Activated CD8-positive, alpha-beta memory T cell treated with anti-CD3 and anti-CD28 coated beads for 36 hours (primary cell): ENCODE data around the gene CTBP2. TPM values are rescaled to one million over a fixed set of nuclear protein-coding genes. Genes with fewer than 3 reads are reported as not detected.
"Not testable (repeated sequence)": the region's sequence is repeated elsewhere in the genome, so short reads cannot be mapped to it uniquely, and the experiment has no call there.

Experiments
- CTCF ChIA-PET: fragments of 350-600 bp; sonication (Branson Sonifier 250); formaldehyde crosslinking; loops from one replicate; lab custom pipeline; 2021; ENCODE audit warnings: antibody characterized with exemption; lab: Charles Lee
- POLR2A ChIA-PET: fragments of 350-600 bp; sonication (Branson Sonifier 250); formaldehyde crosslinking; loops from one replicate; lab custom pipeline; 2021; ENCODE audit warnings: antibody characterized with exemption; lab: Charles Lee
- total RNA-seq, 2 experiments: library from RNA; stranded (reverse); gene quantifications; one replicate each; pipeline ENCODE4 v1.2.3, GENCODE V29; 2021

The CTBP2 gene
- total RNA-seq, 2 experiments from 2014 or later: 0.99 to 1.2 TPM

DNA sequence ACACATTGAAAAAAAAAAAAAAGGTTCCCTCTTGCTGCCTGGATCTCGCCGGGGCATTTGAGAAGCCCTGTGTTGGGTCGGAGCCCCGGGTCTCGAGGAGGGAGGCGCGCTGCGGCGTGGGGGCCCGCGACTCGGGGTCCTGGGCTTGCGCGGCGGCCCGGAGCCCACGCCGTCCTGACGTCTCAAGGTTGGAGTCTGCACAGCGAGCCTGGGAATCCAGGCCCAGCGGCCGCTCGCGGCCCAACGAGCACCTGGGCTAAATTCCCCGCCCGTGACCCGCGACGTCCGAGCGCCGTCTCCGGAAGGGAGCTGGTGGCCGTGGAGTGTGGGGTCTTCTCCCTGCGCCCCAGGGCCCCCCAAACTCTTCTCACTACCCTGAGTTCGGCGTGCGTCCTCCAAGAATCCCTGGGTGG, 1.4 kb upstream of the CTBP2 start:
- ChIA-PET CTCF (no interaction called here), POLR2A (no interaction called here)

DNA sequence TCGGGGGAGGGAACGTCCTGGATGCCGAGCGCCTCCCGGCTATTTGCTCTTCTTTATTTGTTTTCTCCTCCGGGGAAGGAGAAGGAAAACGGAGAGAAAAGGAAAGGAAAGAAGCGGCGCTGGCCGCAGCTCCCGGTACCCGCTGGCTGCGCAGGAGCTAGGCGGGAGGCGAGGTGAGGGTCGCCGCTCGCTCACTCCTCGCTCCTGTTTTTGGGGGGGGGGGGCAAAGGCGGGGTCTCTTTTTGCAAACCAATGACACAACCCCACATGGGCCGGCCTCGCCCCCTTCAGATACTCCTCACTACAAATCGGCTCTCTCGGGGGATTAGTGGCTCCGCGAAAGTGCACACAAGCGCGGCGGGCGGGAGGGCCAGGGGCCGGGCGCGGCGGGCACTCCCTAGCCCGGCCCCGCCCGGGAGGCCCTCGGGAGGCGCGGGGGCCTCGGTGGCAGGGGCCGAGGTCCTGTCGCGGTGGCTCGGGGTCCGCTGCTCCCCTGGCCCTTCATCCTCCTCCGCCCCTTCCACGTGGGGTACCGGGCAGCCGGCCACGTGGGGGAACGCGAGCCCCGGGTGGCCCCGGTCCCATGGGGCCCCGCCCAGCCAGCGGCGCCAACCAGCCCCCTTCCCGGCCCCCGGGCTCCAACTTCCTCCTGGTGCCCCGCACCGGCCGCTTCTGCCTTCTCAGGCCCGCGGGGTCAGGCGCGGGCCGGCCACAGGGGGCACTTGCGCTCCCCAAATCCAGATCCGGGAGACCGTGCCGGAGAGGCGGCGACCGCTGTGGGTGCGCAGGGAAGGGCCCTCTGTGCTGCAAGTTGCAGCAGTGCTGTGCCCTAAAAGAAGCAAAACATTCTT, 718 bp upstream of the CTBP2 start:
- ChIA-PET POLR2A (interaction anchor here (0.6 kb wide), 1 partner anchor 742 kb away, joined by 7 read pairs; the partner anchor contains the start of gene OAT), CTCF (no interaction called here)

DNA sequence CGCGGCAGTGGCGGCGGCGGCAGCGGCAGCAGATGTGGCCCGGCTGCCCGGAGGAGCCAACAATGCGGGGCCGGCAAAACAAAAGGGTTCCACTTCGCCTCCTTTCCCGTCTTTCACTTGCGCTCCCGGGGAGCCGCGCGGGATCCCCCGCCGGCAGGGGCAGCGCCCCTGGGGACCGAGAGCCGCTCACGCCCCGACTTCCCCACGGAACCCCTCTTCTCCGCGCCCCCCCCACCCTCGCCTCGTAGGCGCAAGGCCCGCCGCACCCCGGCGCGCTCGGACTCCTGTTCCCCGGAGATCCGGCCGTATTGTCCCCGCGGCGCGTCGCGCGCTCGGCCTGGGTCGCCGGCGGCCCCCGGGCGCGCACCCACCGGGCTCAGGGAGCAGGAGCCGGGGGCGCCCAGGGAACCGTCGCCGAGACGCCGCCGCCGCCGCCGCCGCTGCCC, 854 bp downstream of the CTBP2 start:
- CTCF ChIA-PET: no interaction called here
- POLR2A ChIA-PET: no interaction called here

DNA sequence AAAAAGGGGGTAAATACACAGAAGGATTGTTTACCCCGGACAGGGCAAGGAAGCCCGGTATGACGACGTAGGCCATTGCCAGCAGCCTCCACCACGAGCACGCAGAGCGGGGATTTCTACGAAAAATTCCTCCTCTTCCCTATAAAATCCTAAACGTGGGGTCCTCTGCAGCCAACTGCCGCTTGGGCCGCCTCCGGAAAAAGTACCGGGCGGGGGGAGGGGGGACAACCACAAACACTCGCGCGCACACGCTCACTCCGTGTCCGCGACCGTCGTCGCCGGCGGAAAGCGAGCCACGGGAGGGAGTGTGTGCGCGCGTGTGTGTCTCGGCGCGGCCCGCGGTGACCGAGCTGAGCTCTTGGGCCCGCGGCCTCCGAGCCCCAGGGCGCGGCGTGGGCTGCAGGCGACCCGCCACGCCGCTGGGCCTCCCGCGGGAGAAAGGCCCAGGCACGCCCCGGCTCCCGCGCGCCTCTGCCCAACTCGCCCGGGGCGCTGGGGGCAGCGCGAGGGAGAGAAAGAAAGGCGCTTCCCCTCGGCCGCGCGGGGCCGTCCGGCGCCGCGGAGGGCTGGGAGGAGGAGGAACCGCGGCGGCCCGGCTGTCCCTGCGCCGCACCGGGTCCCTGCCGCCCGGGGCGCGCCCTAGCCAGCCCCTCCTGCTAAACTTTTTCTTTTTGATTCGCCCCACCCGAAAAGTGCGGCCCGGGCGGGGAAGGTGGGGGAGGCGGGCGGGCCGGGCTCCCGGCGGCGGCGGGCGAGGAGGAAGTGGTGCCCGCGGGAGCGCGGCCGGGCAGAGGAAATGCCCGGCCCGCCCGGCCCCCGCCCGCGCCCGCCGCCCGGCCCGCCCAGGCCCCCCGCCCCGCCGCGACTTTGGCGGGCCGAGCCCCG, 1.5 kb downstream of the CTBP2 start:
- CTCF ChIA-PET: no interaction called here
- POLR2A ChIA-PET: no interaction called here

DNA sequence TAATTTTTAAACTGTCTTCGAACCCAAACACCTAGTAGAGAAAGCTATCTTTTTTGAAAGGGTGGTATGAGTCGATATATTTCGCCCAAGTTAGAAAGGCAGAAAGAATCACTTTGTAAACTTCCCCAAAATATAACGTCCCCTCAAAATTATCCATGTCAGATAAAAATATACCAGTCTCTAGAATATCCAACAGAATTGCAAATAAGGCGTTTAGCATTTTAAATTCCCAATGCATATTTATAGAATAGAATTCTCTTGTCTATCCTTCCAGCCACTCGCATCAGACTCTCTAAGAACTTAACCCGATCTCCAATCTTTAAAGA, 2.1 kb downstream of the CTBP2 start:
- POLR2A ChIA-PET: no interaction called here
- CTCF ChIA-PET: no interaction called here

DNA sequence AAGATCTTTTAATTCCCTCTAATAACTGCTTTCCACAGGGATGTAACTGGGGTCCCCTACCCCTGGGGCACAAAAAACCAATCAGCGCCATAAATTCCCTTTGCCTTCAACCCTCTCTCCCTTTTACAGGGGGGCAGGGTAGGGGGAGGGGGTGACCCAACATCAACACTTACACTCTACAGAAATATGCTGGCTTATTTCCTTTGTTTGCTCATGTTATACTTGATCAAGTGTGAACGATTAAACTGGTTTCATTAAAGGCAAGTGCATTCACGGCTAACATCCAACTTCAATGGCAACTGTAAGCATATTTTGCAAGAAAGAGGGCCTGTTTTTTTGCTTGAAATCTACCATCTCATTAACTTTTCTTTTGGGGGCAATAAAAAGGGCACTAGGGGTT, 2.9 kb downstream of the CTBP2 start:
- CTCF ChIA-PET: interaction anchor here (0.7 kb wide), 1 partner anchor 107 kb away, joined by 4 read pairs; no protein-coding TSS in a partner anchor
- POLR2A ChIA-PET: interaction anchor here (0.7 kb wide), 1 partner anchor 234 kb away, joined by 5 read pairs; no protein-coding TSS in a partner anchor

DNA sequence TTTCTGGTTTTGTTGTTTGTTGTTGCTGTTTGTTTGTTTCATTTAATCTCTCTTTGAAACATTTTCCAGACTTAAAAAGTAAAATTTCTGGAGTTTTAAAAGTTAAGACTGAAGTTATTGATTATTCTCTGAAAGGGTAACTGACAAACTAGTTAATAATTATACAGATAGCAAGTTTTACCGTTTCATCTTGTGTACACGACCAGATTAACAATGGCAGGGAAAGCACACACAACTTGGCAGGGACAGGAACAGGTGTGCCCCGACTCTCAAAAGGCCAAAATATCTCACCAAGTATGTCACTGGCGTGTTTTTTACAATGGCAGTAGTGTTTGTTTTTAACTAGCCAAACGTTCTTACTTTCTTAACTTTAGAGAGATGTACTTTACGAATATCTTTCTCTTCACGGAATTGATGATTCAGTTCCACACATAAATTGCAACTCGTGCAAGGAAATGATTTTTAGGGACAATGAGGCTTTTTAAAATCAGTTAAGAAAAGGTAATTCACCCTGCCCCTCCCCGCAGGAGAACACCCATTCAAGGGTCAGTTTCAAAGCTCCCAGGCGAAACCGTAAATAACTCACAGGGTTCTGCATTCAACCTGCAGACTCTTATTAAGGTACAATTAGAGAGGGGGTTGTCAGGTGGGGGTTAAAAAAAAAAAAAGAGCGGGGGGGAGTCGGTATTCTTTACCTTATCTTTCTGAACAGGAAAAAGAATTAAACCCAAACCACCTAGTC, 3.5 kb downstream of the CTBP2 start:
- ChIA-PET POLR2A (interaction anchor here (0.7 kb wide), 1 partner anchor 234 kb away, joined by 5 read pairs; no protein-coding TSS in a partner anchor), CTCF (no interaction called here)

DNA sequence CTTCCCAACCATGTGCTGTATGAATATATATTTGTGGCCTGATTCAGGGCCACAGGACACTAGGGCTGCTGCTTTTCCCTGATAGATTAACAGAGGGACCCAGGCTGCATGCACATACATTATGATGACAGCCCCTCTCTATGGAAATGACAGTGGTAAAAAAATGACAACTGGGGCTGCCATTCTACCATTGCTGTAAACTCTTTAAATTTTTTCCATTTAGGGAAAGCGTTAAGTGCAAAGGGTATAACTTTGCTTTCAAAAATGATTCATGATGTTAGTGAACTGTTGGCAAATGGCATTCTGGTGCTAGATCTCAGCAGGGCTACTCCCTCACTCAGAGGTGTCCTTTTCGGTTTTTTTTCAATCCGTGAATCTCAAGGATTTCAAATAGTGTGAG, 4.2 kb downstream of the CTBP2 start:
- CTCF ChIA-PET: no interaction called here
- POLR2A ChIA-PET: no interaction called here

DNA sequence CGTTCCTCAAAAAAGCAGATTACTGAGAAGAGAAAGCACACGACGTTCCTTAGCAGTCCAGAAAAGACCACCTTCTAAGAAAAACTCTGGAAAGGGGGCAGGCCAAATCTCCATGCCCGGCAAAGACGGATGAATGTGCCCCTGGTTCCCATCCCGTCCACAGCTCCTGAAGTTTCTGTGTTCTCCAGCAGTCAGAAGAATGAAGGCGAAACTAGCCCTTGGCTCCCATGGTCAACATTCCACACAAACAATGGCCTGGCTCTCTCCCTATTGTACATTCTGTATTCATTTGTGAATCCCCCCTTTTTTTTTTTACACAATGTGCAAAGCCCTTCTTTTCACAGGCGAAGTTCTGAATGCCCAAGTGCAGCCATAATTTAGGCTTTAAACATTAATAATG, 5.3 kb downstream of the CTBP2 start:
- POLR2A ChIA-PET: no interaction called here
- CTCF ChIA-PET: no interaction called here

DNA sequence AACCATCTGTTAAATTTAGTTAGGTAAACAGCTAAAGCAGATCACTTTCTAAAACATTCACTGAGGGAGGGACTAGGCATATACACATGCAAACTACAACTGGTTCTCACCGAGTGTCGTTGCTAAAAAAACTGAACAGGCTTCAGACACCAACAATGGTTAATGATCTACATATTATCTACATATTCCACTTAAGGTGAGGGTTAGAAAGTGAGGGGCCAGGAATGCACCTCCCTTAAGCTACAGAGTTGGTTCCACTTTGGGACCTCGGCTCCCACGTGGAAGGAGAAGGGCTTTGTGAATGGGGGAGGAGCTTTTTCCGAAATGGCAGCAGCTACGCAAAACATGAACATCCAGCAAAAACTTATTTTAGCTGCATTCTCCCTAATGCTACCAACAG, 5.8 kb downstream of the CTBP2 start:
- POLR2A ChIA-PET: no interaction called here
- CTCF ChIA-PET: no interaction called here

DNA sequence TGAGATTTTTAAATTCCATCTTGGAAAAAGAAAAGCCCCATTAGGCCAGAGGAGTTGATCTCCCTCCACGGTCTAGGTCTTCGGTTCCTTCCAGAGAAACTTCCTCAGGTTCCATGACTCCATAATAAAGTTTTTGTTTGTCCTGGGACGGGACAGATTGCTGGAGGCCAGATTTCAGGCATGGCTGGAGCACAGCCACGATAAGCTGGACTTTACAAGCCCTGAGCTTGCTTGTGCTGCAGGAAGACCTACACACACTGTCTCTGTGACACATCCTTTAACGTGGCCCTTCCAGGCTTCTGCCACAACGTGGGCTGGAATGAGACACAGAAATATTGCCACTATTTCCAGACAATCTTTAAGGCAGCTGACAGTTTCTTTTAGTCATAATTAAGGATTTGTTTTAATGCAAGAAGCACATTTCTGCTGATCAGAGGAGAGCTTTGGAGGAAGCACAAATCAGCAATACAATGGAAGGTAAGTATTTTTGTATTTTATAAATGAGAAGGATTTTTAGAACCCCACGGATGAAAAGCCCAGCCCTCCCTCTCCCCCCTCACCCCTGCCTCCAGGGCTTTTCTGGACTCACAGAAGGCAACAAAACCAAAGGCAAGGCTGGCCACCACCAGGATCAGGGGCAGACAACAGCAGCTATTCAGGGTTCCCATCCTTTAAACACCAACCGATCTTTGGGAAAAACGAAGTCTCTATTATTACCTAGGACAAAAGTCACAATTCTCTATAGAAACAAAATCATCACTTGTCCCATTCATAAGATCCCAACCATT, 6.5 kb downstream of the CTBP2 start:
- ChIA-PET POLR2A (no interaction called here), CTCF (no interaction called here)

DNA sequence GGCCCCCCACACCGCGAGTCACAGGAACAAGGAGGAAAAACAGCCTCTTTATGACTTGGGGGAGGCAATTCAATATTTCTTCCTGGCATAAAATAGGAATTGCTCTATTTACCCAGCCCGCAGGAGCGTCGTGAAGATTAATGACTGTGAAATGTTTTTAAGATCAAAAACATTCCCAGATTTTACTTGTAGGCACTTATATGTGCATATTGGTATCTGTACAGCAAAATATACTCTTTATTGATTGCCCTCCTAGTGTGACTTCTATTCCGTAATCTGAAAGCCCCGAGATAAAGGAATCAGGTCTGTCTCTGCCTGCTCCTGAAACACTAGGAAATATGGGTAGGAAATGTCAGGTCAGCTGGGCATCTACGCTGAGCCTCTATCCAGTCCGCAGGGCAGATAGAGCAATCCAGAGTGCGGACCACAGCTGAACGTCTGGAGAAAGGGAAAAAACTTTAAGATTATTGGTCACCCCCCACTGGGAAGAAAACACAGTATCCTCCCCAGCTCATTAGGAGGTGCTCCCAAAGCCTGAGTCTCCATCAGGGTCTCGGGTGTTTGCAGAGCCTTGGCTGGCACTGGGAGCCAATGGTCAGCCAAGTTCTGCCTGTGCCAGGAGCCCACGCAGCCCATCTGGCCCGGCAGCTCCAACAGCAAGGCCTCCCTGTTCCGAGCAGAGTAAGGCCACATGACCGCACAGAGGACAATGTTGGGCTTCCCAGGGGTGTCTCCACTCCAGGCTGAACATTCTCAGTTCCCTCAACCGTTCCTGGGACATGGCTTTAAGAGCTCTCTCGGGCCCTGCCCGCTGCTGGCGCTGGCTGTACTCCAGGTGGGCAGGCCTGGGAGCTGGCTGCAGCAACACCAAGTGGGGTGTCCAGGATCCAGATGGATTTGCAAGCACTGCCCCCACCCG, 7.7 kb downstream of the CTBP2 start:
- ChIA-PET POLR2A (no interaction called here), CTCF (no interaction called here)

DNA sequence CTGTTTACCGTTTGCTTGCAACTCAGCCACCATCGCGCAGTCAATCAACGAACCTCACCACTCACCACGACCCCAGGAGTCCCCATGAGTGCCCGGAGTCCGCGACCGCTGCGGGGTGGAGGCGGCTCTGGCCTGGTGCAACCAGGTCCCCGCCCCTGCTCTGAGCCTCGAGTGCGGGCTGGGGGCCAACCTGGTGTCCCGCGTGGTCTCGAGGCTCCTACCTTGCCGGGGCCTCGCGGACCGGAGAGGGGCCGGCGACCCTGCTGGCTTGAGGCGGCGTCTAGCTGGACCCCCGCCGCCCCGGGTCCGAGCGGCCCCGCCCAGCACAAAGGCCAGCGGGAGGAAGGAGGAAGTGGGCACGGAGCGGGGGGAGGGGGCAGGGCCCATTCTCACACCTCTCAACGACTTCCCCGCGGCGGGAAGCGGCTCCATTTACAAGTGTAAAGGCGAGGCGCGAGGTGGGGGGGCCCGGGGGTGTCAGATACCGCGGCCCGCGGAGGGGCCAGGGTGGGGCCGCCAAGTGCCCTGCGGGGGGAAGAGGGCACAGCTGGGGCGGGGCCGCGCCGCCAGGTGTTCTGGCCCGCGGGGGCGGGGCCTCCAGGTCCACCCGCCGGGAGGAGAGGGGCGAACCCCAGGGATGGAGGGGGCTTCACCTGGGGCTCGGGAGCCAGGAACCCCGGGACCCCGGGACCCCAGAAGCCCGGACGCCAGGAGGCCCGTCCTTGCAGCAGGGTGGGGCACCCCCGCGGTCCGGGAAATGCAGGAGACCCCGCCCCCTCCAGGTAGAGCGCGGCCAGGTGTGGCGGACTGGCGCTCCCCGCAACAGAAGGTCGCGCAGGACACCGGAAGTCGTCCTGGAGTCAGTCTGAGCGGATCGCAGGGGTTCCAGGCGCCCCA, 8.6 kb downstream of the CTBP2 start:
- ChIA-PET CTCF (no interaction called here), POLR2A (no interaction called here)

DNA sequence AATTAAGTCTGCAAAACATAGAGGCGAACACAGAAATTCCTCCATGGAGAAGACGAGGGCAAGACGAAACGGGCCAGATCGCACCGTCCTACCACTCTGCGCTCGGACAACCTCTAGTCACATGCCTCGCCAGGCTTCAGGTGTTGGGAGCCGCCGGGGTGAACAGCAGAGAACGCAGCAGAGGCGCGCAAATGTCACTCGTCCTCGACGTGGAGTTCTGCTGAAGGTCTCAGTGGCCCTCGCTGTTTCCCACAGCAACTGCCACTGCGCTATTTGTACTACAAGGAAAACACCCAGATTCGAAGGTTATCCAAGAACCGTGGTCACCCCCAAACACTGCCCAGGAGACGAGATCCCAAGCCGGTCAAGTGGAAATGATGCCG, 9.2 kb downstream of the CTBP2 start:
- CTCF ChIA-PET: no interaction called here
- POLR2A ChIA-PET: no interaction called here

DNA sequence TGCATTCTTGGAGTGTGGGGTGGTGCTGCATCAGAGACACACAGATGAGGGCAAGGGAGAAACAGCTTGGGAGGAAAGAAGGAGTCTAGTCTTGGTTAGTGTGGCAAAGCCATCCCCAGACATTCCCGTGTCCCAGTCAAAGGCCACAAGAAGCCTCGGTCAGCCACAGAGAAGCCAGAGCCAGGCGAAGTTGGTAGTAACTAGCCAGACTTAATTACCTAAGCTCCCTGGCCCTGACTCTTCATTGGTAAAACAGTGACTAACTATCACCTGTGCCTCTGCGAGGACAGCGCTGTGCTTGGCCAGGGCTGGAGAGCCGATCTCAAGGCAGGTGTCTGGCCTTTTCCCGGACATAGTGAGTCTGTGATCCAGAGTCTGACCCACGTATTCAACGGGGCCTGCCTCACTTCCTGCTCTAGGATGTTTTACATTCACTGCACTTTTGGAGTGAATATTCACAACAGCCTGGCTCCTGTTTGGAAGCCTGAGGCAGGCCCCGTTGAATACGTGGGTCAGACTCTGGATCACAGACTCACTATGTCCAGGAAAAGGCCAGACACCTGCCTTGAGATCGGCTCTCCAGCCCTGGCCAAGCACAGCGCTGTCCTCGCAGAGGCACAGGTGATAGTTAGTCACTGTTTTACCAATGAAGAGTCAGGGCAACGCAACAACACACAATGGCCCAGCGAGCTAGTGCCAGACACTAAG, 9.8 kb downstream of the CTBP2 start:
- CTCF ChIA-PET, POLR2A ChIA-PET: not testable (repeated sequence)

DNA sequence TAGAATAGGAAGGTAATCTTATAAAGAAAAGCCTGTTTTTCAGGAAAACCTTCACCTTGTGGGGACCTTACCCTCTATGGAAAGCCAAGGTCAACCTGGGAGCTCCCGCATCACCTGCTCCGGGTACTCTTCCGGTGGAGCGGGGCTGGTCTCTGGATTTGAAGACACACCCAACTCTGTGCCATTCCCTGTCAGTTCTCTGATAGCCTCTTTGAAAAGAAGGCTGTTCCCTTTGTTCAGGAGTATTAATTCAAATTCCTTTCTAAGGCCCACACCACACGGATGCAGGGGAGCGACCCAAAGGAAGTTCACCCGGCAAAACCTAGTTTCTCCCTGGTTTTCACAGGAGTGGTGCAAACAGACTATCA, 10.7 kb downstream of the CTBP2 start:
- ChIA-PET POLR2A (no interaction called here), CTCF (no interaction called here)
